ENCODE measurements around the gene SATB1. TPM values are rescaled to one million over a fixed set of nuclear protein-coding genes. Genes with fewer than 3 reads are reported as not detected.

The SATB1 gene
- total and polyA plus RNA-seq, 2 of the 8 experiments (the other 6 are each of a cell fraction or from before 2014, with no cell fraction given): 18.8 to 28.0 TPM

DNA sequence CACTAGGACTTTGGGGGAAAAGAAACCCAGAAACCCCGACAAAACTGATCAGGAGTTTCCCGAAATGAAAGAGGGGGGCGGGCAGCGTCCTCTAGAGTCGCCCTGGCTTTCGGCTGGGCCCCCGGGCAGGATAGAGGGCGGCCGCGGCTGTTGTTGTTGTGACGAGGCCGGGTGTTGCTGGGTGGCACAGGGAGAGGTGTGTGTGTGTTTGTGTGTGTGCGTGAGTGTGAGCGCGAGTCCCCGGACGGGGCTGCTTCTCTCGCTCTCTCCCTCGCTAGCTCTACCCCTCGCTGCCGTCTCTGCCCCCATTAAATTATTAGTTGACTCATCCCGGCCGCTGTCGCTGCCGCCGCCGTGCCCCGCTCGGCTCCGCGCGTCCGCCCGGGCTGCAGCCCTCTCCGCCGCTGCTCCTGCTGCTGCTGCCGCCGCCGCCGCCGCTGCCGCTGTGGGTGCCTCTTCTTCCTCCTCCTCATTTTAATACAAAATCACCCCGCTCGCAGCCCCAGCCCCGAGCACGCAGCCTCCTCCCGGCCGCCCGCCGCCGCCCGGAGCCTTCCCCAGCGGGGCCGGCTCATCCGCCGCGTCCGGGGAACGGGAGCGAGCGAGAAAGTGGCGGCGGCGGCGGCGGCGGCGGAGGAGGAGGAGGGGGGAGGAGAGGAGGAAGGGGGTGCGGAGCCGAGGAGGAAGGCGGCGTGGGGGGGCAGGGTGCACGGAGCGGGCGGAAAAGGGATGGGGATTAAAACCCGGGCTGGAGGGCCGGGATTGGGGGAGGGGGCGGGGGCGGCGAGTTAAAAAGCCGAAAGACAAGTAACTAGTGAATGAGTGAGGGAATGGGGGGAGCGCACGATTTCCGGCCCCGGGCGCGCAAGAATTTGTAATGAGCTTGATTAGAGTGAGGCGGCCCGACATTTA is at the start of gene SATB1 (continued):
- TF ChIP-seq SIN3A (conservative IDR thresholded peaks at IDR 0.05 in 1 of 2, IDR thresholded peaks at IDR 0.05 in 1 of 2; ENCODE audit: low read depth in 1 of 2, low read length in 2 of 2) (peak in 1 of 2 experiments; percentile 41; a peak in 1 of 4 replicates), KDM4A (IDR thresholded peaks at IDR 0.05; ENCODE audit: low read depth, low read length, severe bottlenecking) (peak; percentile 50), HDAC2 (IDR thresholded peaks at IDR 0.05; ENCODE audit: borderline replicate concordance in 1 of 2, low read depth in 2 of 2, low read length in 2 of 2) (no peak; a peak in 1 of 4 replicates), POLR2AphosphoS5 (IDR thresholded peaks at IDR 0.05; ENCODE audit: low read depth, low read length) (no peak), SP1 (IDR thresholded peaks at IDR 0.05; ENCODE audit: low read depth, low read length) (0 out of 2 replicates have a peak, but pooled peaks have one; percentile 41), KDM1A (IDR thresholded peaks at IDR 0.05; ENCODE audit: borderline replicate concordance, low read length) (0 out of 2 replicates have a peak, but pooled peaks have one; percentile 56), RBBP5 (IDR thresholded peaks at IDR 0.05; ENCODE audit: borderline replicate concordance, low read depth, low read length) (peak; percentile 68; the same call in 1 of the 2 replicates), ASH2L (IDR thresholded peaks at IDR 0.05; ENCODE audit: low read length) (peak; percentile 98), CHD1 (IDR thresholded peaks at IDR 0.05; ENCODE audit: low read depth, low read length) (no peak)

All from H1 (cell line).